Measurements from ENCODE around the gene CASZ1. TPM values are rescaled to one million over a fixed set of nuclear protein-coding genes. Genes with fewer than 3 reads are reported as not detected.

The CASZ1 gene
- total and polyA plus RNA-seq, 2 experiments from 2014 or later, result 3.6 to 6.9 TPM

DNA sequence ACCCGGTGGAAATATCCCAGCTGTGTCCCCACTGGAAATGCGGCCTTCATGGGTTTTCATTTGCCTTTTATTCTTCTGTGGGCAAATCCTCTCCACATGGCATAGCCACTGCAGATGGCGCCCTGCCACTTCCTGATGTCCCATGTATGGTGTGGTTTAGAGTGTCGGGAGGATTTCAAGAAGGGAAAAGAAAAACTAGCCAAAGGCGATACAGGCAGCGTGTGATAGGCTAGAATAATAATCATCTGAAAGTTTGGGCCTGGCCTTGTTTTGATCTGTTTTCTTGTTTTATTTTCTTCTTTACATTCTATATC is 198.1 kb downstream of the CASZ1 start:
- Histone ChIP-seq H4K20me1 (ENCODE audit: insufficient read depth, poor library complexity, severe bottlenecking) (peaks cover 2% of the 10 kb centered on the region), H3K9me3 (ENCODE audit: low read depth) (no peaks in the 10 kb centered on the region), H2AFZ (no peak overlapping the region), H3K4me2 (peak overlapping the region; percentile 55), H3K36me3 (replicated peaks; ENCODE audit: insufficient read depth, low read depth) (no peaks in the 10 kb centered on the region), H3K9me2 (replicated peaks; ENCODE audit: insufficient read depth) (no peaks in the 10 kb centered on the region), H3K4me3 (no peak overlapping the region), H3K79me2 (peaks cover 4% of the 10 kb centered on the region), H3K4me1 (ENCODE audit: insufficient read depth) (peaks cover 66% of the 10 kb centered on the region), H3K27ac (peak overlapping the region; percentile 92), H3K27me3 (no peaks in the 10 kb centered on the region)
- no peak for DNase-seq (ENCODE audit: low spot score)
- WGBS (ENCODE audit: low lambda C conversion rate, missing lambda C conversion rate), result 89% methylated on average over 6 of the region's 6 CpGs
- TF ChIP-seq EZH2phosphoT487 (IDR thresholded peaks at IDR 0.05; ENCODE audit: low read depth, severe bottlenecking, unreplicated experiment), result no peak
- TF ChIP-seq, protein P1, sequence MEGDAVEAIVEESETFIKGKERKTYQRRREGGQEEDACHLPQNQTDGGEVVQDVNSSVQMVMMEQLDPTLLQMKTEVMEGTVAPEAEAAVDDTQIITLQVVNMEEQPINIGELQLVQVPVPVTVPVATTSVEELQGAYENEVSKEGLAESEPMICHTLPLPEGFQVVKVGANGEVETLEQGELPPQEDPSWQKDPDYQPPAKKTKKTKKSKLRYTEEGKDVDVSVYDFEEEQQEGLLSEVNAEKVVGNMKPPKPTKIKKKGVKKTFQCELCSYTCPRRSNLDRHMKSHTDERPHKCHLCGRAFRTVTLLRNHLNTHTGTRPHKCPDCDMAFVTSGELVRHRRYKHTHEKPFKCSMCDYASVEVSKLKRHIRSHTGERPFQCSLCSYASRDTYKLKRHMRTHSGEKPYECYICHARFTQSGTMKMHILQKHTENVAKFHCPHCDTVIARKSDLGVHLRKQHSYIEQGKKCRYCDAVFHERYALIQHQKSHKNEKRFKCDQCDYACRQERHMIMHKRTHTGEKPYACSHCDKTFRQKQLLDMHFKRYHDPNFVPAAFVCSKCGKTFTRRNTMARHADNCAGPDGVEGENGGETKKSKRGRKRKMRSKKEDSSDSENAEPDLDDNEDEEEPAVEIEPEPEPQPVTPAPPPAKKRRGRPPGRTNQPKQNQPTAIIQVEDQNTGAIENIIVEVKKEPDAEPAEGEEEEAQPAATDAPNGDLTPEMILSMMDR (IDR thresholded peaks at IDR 0.05; ENCODE audit: poor library complexity), result no peak
- TF ChIP-seq EZH2 (IDR thresholded peaks at IDR 0.05; ENCODE audit: borderline replicate concordance), result no peak

DNA sequence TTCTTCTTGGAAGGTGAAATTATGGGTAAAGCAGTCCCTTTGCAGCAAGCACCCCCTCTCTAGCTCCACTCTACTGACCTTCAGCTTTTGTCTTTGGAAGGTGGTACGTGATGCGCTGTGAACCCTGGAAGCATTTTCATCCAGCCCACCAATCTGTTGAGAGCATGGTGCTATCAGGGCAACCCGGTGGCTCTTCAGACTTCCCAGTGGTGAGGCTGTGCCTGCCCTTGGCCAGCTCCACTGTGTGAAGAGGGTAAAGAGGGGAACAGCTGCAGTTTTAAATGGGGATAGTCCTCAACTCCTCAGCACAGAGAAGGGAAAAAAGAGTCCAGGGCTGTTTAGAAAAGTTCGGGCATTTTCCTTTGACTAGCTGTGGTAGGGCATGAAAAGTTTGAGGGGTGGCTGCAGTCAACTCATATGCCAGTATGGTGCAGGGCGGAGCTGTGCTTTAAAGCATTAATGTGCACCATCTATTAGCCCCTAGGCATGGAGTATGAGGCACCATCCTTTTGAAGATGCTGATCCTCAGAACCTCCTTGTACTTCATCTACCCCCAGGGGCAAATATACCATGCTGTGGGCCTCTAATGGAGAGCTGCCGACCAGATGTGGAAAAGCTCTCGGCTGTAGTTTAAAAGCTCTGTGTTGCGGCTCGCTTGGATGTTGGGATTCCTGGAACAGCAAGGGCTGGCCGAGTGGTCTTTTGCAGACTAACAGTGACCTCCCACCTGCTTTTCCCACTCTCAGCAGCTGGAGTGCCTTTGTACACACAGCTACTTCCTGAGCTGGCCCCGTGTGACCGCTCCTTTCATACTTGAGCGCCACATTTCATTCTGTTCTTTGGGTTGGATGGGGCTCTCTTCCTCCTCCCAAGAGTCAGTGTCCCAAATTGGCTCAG is 198.7 kb downstream of the CASZ1 start:
- peak overlapping the region; percentile 92 for H3K27ac ChIP-seq
- peaks cover 69% of the 10 kb centered on the region for H3K4me1 ChIP-seq (ENCODE audit: insufficient read depth)
- DNase-seq (ENCODE audit: low spot score), result no peak
- no peaks in the 10 kb centered on the region for H3K9me2 ChIP-seq (replicated peaks; ENCODE audit: insufficient read depth)
- H2AFZ ChIP-seq, result no peak overlapping the region
- H4K20me1 ChIP-seq (ENCODE audit: insufficient read depth, poor library complexity, severe bottlenecking), result peaks cover 2% of the 10 kb centered on the region
- 90% methylated on average over 13 of the region's 13 CpGs for WGBS (ENCODE audit: low lambda C conversion rate, missing lambda C conversion rate)
- H3K27me3 ChIP-seq, result no peaks in the 10 kb centered on the region
- H3K79me2 ChIP-seq, result peaks cover 4% of the 10 kb centered on the region
- H3K4me2 ChIP-seq, result peak overlapping the region; percentile 55
- no peak overlapping the region for H3K4me3 ChIP-seq
- no peaks in the 10 kb centered on the region for H3K36me3 ChIP-seq (replicated peaks; ENCODE audit: insufficient read depth, low read depth)
- no peaks in the 10 kb centered on the region for H3K9me3 ChIP-seq (ENCODE audit: low read depth)
- TF ChIP-seq EZH2phosphoT487 (IDR thresholded peaks at IDR 0.05; ENCODE audit: low read depth, severe bottlenecking, unreplicated experiment) (no peak), EZH2 (IDR thresholded peaks at IDR 0.05; ENCODE audit: borderline replicate concordance) (no peak)
- TF ChIP-seq, protein P1 (IDR thresholded peaks at IDR 0.05; ENCODE audit: poor library complexity), result no peak

DNA sequence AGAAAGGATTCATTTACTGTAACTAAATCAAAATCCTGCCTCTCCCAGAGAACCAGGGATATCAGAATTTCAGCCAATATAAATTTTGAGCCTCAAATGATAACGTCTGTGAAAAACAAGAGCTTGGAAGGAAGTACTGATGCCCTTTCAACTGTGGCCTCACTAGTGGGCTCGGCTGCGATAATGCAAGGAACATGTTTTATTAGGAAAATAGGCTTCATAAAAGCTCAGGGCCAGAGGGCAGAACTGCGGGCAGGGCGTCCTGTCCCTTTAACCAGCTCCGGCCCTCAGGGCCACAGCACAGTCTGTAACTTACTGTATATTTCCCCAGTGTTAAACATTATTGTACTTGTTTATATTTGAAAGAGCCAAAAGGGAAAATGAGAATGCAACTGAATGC is 199.7 kb downstream of the CASZ1 start:
- peaks cover 2% of the 10 kb centered on the region for H4K20me1 ChIP-seq (ENCODE audit: insufficient read depth, poor library complexity, severe bottlenecking)
- H3K27ac ChIP-seq, result peak overlapping the region; percentile 62
- no peak for DNase-seq (ENCODE audit: low spot score)
- no peak overlapping the region for H3K4me3 ChIP-seq
- H3K79me2 ChIP-seq, result peaks cover 6% of the 10 kb centered on the region
- H3K4me1 ChIP-seq (ENCODE audit: insufficient read depth), result peaks cover 60% of the 10 kb centered on the region
- no peak overlapping the region for H2AFZ ChIP-seq
- no peaks in the 10 kb centered on the region for H3K9me3 ChIP-seq (ENCODE audit: low read depth)
- H3K27me3 ChIP-seq, result no peaks in the 10 kb centered on the region
- no peaks in the 10 kb centered on the region for H3K36me3 ChIP-seq (replicated peaks; ENCODE audit: insufficient read depth, low read depth)
- TF ChIP-seq, protein P1 (IDR thresholded peaks at IDR 0.05; ENCODE audit: poor library complexity), result no peak
- peak overlapping the region; percentile 55 for H3K4me2 ChIP-seq
- 56% methylated on average over 6 of the region's 6 CpGs for WGBS (ENCODE audit: low lambda C conversion rate, missing lambda C conversion rate)
- H3K9me2 ChIP-seq (replicated peaks; ENCODE audit: insufficient read depth), result no peaks in the 10 kb centered on the region

Measured in hepatocyte (in vitro differentiated cells).